ENCODE results near the gene HHATL. TPM values are rescaled to one million over a fixed set of nuclear protein-coding genes. Genes with fewer than 3 reads are reported as not detected.

Gene HHATL
- total RNA-seq, 1 donor from 2014 or later, result not detected

GRCh38 chr3:42652611-42653302 lies 49.8 kb downstream of the HHATL start:
- H3K4me3 Mint-ChIP-seq (ENCODE audit: low read depth), result peak overlapping the region; percentile 86
- no peaks in the 10 kb centered on the region for H3K27me3 Mint-ChIP-seq
- peaks cover 13% of the 10 kb centered on the region for H3K4me1 Mint-ChIP-seq (ENCODE audit: low read depth)
- no peak overlapping the region for H3K27ac Mint-ChIP-seq
- H3K36me3 Mint-ChIP-seq (ENCODE audit: insufficient read depth), result peaks cover 7% of the 10 kb centered on the region
- TF ChIP-seq CTCF (IDR thresholded peaks at IDR 0.05; ENCODE audit: unreplicated experiment), result no peak
- no peak for DNase-seq (ENCODE audit: low spot score, unreplicated experiment)
- no peaks in the 10 kb centered on the region for H3K9me3 Mint-ChIP-seq (ENCODE audit: low read depth)

- H3K27ac Mint-ChIP-seq, result peak overlapping the region; percentile 39
- TF ChIP-seq CTCF (IDR thresholded peaks at IDR 0.05; ENCODE audit: unreplicated experiment), result no peak
- H3K27me3 Mint-ChIP-seq, result no peaks in the 10 kb centered on the region
- H3K4me3 Mint-ChIP-seq (ENCODE audit: low read depth), result no peak overlapping the region
- DNase-seq (ENCODE audit: low spot score, unreplicated experiment), result no peak
- H3K9me3 Mint-ChIP-seq (ENCODE audit: low read depth), result no peaks in the 10 kb centered on the region
- peaks cover 7% of the 10 kb centered on the region for H3K36me3 Mint-ChIP-seq (ENCODE audit: insufficient read depth)
- peaks cover 13% of the 10 kb centered on the region for H3K4me1 Mint-ChIP-seq (ENCODE audit: low read depth)
These were observed 50.4 kb downstream of the HHATL start for GRCh38 chr3:42652251-42652610.

- TF ChIP-seq CTCF (IDR thresholded peaks at IDR 0.05; ENCODE audit: unreplicated experiment), result no peak
- Mint-ChIP-seq H3K27ac (peak overlapping the region; percentile 52), H3K9me3 (ENCODE audit: low read depth) (no peaks in the 10 kb centered on the region), H3K27me3 (no peaks in the 10 kb centered on the region), H3K4me1 (ENCODE audit: low read depth) (peaks cover 13% of the 10 kb centered on the region), H3K36me3 (ENCODE audit: insufficient read depth) (peaks cover 9% of the 10 kb centered on the region), H3K4me3 (ENCODE audit: low read depth) (peak overlapping the region; percentile 28)
- no peak for DNase-seq (ENCODE audit: low spot score, unreplicated experiment)
These were observed 51.1 kb downstream of the HHATL start for GRCh38 chr3:42651248-42652091.

- H3K36me3 Mint-ChIP-seq (ENCODE audit: insufficient read depth), result peaks cover 11% of the 10 kb centered on the region
- peaks cover 13% of the 10 kb centered on the region for H3K4me1 Mint-ChIP-seq (ENCODE audit: low read depth)
- no peaks in the 10 kb centered on the region for H3K9me3 Mint-ChIP-seq (ENCODE audit: low read depth)
- peak overlapping the region; percentile 35 for H3K27ac Mint-ChIP-seq
- DNase-seq (ENCODE audit: low spot score, unreplicated experiment), result no peak
- no peaks in the 10 kb centered on the region for H3K27me3 Mint-ChIP-seq
- H3K4me3 Mint-ChIP-seq (ENCODE audit: low read depth), result no peak overlapping the region
- TF ChIP-seq CTCF (IDR thresholded peaks at IDR 0.05; ENCODE audit: unreplicated experiment), result no peak
These were observed 52.8 kb downstream of the HHATL start for GRCh38 chr3:42649783-42650182.

GRCh38 chr3:42649006-42649405 lies 53.6 kb downstream of the HHATL start:
- Mint-ChIP-seq H3K36me3 (ENCODE audit: insufficient read depth) (peaks cover 16% of the 10 kb centered on the region), H3K27ac (peak overlapping the region; percentile 35), H3K4me3 (ENCODE audit: low read depth) (no peak overlapping the region), H3K9me3 (ENCODE audit: low read depth) (no peaks in the 10 kb centered on the region), H3K27me3 (no peaks in the 10 kb centered on the region), H3K4me1 (ENCODE audit: low read depth) (peaks cover 13% of the 10 kb centered on the region)
- no peak for TF ChIP-seq CTCF (IDR thresholded peaks at IDR 0.05; ENCODE audit: unreplicated experiment)
- no peak for DNase-seq (ENCODE audit: low spot score, unreplicated experiment)

Measured in progenitor cell of endocrine pancreas (in vitro differentiated cells).